ENCODE measurements around the gene GARIN5A.
"Not testable (repeated sequence)": the region's sequence is repeated elsewhere in the genome, so short reads cannot be mapped to it uniquely, and the experiment has no call there.

The GARIN5A gene

DNA sequence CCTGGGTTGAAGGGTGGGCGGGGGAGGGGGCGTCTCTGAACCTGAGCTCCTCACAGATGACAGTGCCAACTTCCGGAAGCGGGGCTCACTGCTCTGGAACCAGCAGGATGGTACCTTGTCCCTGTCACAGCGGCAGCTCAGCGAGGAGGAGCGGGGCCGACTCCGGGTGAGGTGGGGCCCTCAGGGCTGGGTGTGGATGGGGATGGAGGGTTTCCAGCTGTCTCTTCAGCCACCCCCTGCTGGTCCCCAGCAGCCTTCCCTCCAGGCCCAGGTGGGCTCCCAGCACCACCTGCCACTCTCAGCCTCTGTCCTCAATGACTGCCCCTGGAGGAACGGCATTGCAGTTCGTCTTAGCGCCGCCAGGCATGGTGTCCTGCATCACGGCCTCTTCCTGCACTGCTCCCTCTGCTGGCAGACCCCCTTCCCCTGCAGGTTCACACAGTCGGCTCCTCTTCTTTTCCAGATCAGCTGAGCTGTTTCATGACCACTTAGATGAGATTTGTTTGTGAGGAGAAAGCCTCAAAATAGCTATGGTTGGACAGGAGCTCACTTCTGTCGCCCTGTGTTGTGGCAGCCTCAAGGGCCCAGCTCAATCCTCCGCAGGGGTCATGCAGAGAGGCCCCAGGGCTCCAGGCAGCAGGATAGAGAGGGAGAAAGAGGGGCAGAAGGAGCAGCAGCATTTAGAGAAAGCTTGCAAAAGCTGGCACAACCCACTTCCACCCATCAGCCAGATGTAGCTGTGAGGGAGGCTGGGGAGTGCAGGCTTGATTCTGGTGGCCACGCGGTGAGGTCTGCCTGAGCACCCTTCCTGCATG, 2.5 kb upstream of the GARIN5A start:
- TF ChIP-seq ZFX (IDR thresholded peaks at IDR 0.05; ENCODE audit: borderline replicate concordance) = no peak
- TF ChIP-seq, protein P1, sequence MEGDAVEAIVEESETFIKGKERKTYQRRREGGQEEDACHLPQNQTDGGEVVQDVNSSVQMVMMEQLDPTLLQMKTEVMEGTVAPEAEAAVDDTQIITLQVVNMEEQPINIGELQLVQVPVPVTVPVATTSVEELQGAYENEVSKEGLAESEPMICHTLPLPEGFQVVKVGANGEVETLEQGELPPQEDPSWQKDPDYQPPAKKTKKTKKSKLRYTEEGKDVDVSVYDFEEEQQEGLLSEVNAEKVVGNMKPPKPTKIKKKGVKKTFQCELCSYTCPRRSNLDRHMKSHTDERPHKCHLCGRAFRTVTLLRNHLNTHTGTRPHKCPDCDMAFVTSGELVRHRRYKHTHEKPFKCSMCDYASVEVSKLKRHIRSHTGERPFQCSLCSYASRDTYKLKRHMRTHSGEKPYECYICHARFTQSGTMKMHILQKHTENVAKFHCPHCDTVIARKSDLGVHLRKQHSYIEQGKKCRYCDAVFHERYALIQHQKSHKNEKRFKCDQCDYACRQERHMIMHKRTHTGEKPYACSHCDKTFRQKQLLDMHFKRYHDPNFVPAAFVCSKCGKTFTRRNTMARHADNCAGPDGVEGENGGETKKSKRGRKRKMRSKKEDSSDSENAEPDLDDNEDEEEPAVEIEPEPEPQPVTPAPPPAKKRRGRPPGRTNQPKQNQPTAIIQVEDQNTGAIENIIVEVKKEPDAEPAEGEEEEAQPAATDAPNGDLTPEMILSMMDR (IDR thresholded peaks at IDR 0.05) = peak; percentile 58
- H3K27ac ChIP-seq = no peak overlapping the region

DNA sequence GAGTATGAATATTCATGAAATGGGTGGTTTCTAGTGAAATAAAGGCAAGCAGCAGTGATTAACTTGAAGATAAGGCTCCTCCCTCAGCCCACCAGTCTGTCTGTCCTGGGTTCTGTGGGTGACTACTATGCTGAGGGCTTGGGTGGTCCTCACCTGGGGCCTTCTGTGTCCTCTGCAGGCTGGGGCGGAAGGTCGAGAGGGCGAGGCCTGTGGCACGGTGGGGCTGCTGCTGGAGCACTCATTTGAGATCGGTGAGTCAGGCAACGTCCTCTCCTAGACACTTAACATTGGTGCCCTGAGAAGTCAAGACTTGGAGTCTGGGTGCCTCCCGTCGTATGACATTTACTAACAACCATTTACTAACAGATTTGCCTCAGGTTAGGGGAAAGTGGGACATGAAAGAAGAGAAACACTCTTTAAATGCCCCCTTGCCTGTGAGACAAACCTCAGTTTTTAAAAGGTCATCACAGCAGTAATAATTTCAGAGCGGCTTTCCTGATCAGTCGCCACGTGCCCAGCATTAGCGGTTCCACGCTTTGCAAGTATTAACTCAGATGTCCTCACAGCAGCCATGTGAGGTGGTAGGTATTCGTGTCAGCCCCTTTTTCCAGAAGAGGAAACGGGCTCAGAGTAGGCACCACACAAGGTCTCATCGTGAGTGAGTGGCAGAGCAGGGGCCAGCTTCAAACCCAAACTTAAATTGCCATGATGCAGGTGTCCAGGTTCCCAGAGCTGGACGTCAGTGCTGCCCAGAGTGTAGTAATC, 1.3 kb upstream of the GARIN5A start:
- no peak for TF ChIP-seq ZFX (IDR thresholded peaks at IDR 0.05; ENCODE audit: borderline replicate concordance)
- TF ChIP-seq, protein P1 (IDR thresholded peaks at IDR 0.05) = no peak
- H3K27ac ChIP-seq = no peak overlapping the region

DNA sequence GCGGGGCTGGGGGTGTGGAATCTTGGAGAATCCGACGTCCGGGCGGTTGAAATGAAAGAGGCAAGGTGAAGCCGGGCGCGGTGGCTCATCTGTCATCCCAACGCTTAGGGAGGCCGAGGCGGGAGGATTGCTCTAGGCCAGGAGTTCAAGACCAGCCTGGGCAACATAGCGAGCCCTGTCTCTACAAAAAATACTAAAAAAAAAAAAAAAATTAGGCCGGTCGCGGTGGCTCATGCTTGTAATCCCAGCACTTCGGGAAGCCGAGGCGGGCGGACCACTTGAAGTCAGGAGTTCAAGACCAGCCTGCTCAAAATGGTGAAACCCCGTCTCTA, 225 bp upstream of the GARIN5A start:
- H3K27ac ChIP-seq = peak overlapping the region; percentile 97
- no peak for TF ChIP-seq ZFX (IDR thresholded peaks at IDR 0.05; ENCODE audit: borderline replicate concordance)
- TF ChIP-seq, protein P1 (IDR thresholded peaks at IDR 0.05) = no peak

DNA sequence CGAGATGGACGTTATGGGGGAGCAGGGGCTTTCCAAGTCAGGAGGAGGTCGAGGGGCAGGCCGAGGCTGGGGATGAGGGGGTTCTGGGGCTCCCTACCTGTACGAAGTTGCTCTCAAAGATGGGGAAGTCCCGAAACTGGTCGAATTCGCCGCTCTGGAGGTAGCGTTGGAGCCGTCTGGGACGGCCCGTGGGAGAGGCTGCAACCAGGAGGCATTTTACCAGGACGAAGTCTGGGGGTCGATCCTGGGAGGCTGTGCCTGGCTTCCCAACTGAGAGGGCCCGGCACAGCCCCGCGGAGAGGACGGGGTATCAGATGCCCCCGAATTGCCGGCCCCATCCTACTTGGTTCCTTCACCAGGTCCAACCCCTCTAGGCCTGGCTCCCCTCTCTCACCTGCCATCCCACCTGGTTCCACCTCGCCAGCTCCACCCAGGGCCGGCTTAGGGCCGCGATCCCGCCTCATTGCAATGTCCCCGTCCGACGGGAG, 868 bp downstream of the GARIN5A start:
- peak overlapping the region; percentile 97 for H3K27ac ChIP-seq
- TF ChIP-seq, protein P1 (IDR thresholded peaks at IDR 0.05) = no peak
- no peak for TF ChIP-seq ZFX (IDR thresholded peaks at IDR 0.05; ENCODE audit: borderline replicate concordance)

DNA sequence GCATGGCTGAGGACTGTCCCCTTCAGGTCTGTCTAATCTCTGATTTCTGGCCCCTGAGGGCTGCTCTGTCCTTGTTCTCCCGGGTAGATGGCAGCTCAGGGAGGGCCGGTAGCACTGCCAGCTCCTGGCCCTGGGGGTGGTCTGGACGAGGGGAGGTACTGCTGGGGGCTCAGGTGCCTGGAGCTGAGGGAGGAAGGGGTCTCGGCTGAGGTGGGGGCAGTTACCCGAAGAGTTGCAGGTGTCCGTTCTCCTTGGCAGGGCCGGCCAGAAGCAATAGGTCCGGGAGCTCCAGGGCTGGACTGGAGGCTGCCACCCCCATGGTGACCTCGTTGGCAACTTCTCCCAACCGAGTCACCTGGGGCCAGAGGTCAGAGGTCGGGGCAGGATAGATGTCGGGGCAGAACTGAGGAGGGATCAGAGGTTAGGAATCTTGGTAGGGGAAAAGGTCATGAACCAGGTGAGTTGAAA, 1.5 kb downstream of the GARIN5A start:
- TF ChIP-seq, protein P1 (IDR thresholded peaks at IDR 0.05) = no peak

DNA sequence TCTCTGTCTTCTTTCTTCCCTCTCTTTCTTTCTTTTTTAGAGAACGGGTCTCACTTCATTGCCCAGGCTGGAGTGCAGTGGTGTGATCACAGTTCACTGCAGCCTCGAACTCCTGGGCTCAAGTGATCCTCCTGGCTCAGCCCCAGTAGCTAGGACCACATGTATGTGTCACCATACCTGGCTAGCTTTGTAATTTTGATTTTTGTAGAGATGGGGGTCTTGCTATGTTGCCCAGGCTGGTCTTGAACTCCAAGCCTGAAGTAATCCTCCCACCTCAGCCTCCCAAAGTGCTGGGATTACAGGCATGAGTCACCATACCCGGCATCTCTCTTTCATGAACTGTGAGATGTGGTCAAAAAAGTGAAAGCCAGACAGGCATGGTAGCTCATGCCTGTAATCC, 3.3 kb downstream of the GARIN5A start:
- not testable (repeated sequence) for H3K27ac ChIP-seq

More for the DNA sequence above, 1.5 kb downstream of the GARIN5A start:
- no peak overlapping the region for H3K27ac ChIP-seq

DNA sequence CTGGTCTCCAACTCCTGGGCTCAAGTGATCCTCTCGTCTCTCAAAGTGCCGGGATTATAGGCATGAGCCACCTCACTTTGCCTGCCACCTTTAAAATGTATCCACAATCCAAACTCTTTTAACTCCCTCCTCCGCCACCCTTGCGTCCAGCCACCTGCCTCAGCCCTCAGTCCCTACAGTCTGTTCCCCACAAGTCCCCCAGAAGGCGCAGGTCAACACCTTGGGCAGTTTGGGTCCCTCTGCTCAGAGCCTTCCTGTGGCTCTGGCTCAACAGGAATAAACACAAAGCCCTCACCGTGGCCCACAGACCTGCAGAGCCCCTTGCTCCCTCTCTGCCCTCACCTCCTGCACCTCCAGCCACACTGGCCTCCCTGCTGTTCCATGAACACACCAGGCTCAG, 7.8 kb downstream of the GARIN5A start:
- TF ChIP-seq, protein P1 (IDR thresholded peaks at IDR 0.05) = no peak
- TF ChIP-seq ZFX (IDR thresholded peaks at IDR 0.05; ENCODE audit: borderline replicate concordance) = no peak
- H3K27ac ChIP-seq = no peak overlapping the region
